ENCODE measurements around the gene CEP95. TPM values are rescaled to one million over a fixed set of nuclear protein-coding genes. Genes with fewer than 3 reads are reported as not detected.

CEP95 gene
- total and polyA plus RNA-seq, 2 donors (not counting 1 experiment from before 2014, with no cell fraction given), result 16.6 to 24.8 TPM

DNA sequence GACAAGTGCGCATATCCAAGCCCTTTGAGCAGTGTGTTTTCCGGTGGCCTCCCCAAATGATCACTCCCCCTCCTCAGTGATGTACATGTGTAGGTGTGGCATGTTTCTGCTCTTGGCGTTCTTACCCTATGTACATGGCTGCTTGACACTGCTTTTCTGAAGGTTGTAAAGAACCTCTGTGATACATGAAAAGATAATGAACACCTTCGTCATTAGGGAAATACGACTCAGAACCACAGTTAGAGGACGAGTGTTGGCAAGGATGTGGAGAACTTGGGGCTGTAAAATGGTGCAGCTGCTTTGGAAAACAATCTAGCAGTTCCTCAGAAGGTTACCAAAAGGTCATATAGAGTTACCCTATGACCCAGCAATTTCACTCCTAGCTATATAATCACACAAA lies 28.6 kb downstream of the CEP95 start:
- Histone ChIP-seq H3K27ac (ENCODE audit: insufficient read depth, low read length) (no peak overlapping the region), H2AFZ (ENCODE audit: low read length) (no peak overlapping the region), H3K79me2 (ENCODE audit: control insufficient read depth, insufficient read depth, low read length) (peaks cover 4% of the 10 kb centered on the region), H3K36me3 (ENCODE audit: control insufficient read depth, insufficient read depth, low read length) (peaks cover 19% of the 10 kb centered on the region), H4K20me1 (ENCODE audit: control insufficient read depth, extremely low read depth, insufficient read depth, low read length) (no peaks in the 10 kb centered on the region), H3K4me3 (replicated peaks in 1 of 4; ENCODE audit: control extremely low read depth in 1 of 4, insufficient read depth in 1 of 4, low read depth in 3 of 4, low read length in 4 of 4) (no peak overlapping the region), H3K4me2 (ENCODE audit: extremely low read depth, insufficient read depth, low read length) (no peak overlapping the region), H3K4me1 (ENCODE audit: control insufficient read depth, extremely low read depth, insufficient read depth, low read length) (no peaks in the 10 kb centered on the region), H3K9me3 (ENCODE audit: control insufficient read depth, insufficient read depth, low read depth, low read length) (no peaks in the 10 kb centered on the region), H3K9ac (ENCODE audit: insufficient read depth, low read length) (no peak overlapping the region), H3K27me3 (ENCODE audit: control insufficient read depth, insufficient read depth, low read length) (no peaks in the 10 kb centered on the region)
- TF ChIP-seq EZH2 (IDR thresholded peaks at IDR 0.05; ENCODE audit: low read length, missing control alignments) (no peak), CTCF (conservative IDR thresholded peaks at IDR 0.05 in 1 of 2, IDR thresholded peaks at IDR 0.05 in 1 of 2; ENCODE audit: low read depth in 1 of 2, low read length in 2 of 2) (no peak)
- DNase-seq (ENCODE audit: low read depth in 2 of 2), result no peak

- Histone ChIP-seq H3K27me3 (ENCODE audit: control insufficient read depth, insufficient read depth, low read length) (no peaks in the 10 kb centered on the region), H3K9me3 (ENCODE audit: control insufficient read depth, insufficient read depth, low read depth, low read length) (no peaks in the 10 kb centered on the region), H3K9ac (ENCODE audit: insufficient read depth, low read length) (no peak overlapping the region), H2AFZ (ENCODE audit: low read length) (no peak overlapping the region), H3K79me2 (ENCODE audit: control insufficient read depth, insufficient read depth, low read length) (peaks cover 4% of the 10 kb centered on the region), H3K4me1 (ENCODE audit: control insufficient read depth, extremely low read depth, insufficient read depth, low read length) (no peaks in the 10 kb centered on the region), H3K27ac (ENCODE audit: insufficient read depth, low read length) (no peak overlapping the region), H3K4me2 (ENCODE audit: extremely low read depth, insufficient read depth, low read length) (no peak overlapping the region), H3K4me3 (replicated peaks in 1 of 4; ENCODE audit: control extremely low read depth in 1 of 4, insufficient read depth in 1 of 4, low read depth in 3 of 4, low read length in 4 of 4) (no peak overlapping the region), H4K20me1 (ENCODE audit: control insufficient read depth, extremely low read depth, insufficient read depth, low read length) (no peaks in the 10 kb centered on the region), H3K36me3 (ENCODE audit: control insufficient read depth, insufficient read depth, low read length) (peaks cover 23% of the 10 kb centered on the region)
- DNase-seq (ENCODE audit: low read depth in 2 of 2), result no peak
- TF ChIP-seq CTCF (conservative IDR thresholded peaks at IDR 0.05 in 1 of 2, IDR thresholded peaks at IDR 0.05 in 1 of 2; ENCODE audit: low read depth in 1 of 2, low read length in 2 of 2) (no peak), EZH2 (IDR thresholded peaks at IDR 0.05; ENCODE audit: low read length, missing control alignments) (no peak)
Observed at GRCh38 chr17:64536913-64537312, 30.1 kb downstream of the CEP95 start.

GRCh38 chr17:64537488-64537887 lies 30.7 kb downstream of the CEP95 start:
- H3K36me3 ChIP-seq (ENCODE audit: control insufficient read depth, insufficient read depth, low read length), result peaks cover 25% of the 10 kb centered on the region
- no peak overlapping the region for H3K4me2 ChIP-seq (ENCODE audit: extremely low read depth, insufficient read depth, low read length)
- H3K4me3 ChIP-seq (replicated peaks in 1 of 4; ENCODE audit: control extremely low read depth in 1 of 4, insufficient read depth in 1 of 4, low read depth in 3 of 4, low read length in 4 of 4), result no peak overlapping the region
- H3K9ac ChIP-seq (ENCODE audit: insufficient read depth, low read length), result no peak overlapping the region
- peaks cover 6% of the 10 kb centered on the region for H3K79me2 ChIP-seq (ENCODE audit: control insufficient read depth, insufficient read depth, low read length)
- H2AFZ ChIP-seq (ENCODE audit: low read length), result no peak overlapping the region
- H3K27me3 ChIP-seq (ENCODE audit: control insufficient read depth, insufficient read depth, low read length), result no peaks in the 10 kb centered on the region
- H3K9me3 ChIP-seq (ENCODE audit: control insufficient read depth, insufficient read depth, low read depth, low read length), result no peaks in the 10 kb centered on the region
- no peaks in the 10 kb centered on the region for H3K4me1 ChIP-seq (ENCODE audit: control insufficient read depth, extremely low read depth, insufficient read depth, low read length)
- DNase-seq (ENCODE audit: low read depth in 2 of 2), result no peak
- H3K27ac ChIP-seq (ENCODE audit: insufficient read depth, low read length), result no peak overlapping the region
- no peaks in the 10 kb centered on the region for H4K20me1 ChIP-seq (ENCODE audit: control insufficient read depth, extremely low read depth, insufficient read depth, low read length)
- TF ChIP-seq EZH2 (IDR thresholded peaks at IDR 0.05; ENCODE audit: low read length, missing control alignments) (no peak), CTCF (conservative IDR thresholded peaks at IDR 0.05 in 1 of 2, IDR thresholded peaks at IDR 0.05 in 1 of 2; ENCODE audit: low read depth in 1 of 2, low read length in 2 of 2) (no peak)
